ENCODE data around the gene LRP1B.

- TF ChIP-seq CTCF (IDR thresholded peaks at IDR 0.05) (no peak), POLR2A (IDR thresholded peaks at IDR 0.05) (no peak)
Observed at GRCh38 chr2:141766225-141766624, 364.6 kb downstream of the LRP1B start.

Data from vagina (tissue), 2 donors.